Activated naive CD4-positive, alpha-beta T cell treated with anti-CD3 and anti-CD28 coated beads, Interleukin-2, amount 50 U/mL, for 16 hours (primary cell): Measurements from ENCODE around the gene SAA4.
"Not testable (repeated sequence)": the region's sequence is repeated elsewhere in the genome, so short reads cannot be mapped to it uniquely, and the experiment has no call there.

ENCODE experiments used
- DNase-seq: peaks from one replicate; pipeline ENCODE4 v3.0.0-alpha.2; 2020

SAA4 gene

GRCh38 chr11:18236664-18237356, at the start of gene SAA4:
TSS of gene SAA4 (minus strand) at chr11:18236802. CDS start at chr11:18235926, 876 bp downstream.
- no peak for DNase-seq

GRCh38 chr11:18285841-18286240, 49.2 kb upstream of the SAA4 start:
- no peak for DNase-seq

- no peak for DNase-seq
These were observed 46.0 kb upstream of the SAA4 start for GRCh38 chr11:18282626-18283025.

- no peak for DNase-seq
These were observed 43.9 kb upstream of the SAA4 start for GRCh38 chr11:18280438-18281045.

GRCh38 chr11:18277565-18278271, 41.1 kb upstream of the SAA4 start:
- no peak for DNase-seq

GRCh38 chr11:18271206-18271605, 34.6 kb upstream of the SAA4 start:
- no peak for DNase-seq

- no peak for DNase-seq
These were observed 33.5 kb upstream of the SAA4 start for GRCh38 chr11:18270102-18270501.

- not testable (repeated sequence) for DNase-seq
These were observed 32.6 kb upstream of the SAA4 start for GRCh38 chr11:18269252-18269651.

- DNase-seq, result not testable (repeated sequence)
These were observed 30.9 kb upstream of the SAA4 start for GRCh38 chr11:18267335-18268133.

GRCh38 chr11:18265949-18266348, 29.3 kb upstream of the SAA4 start, which contains the start of gene SAA1:
TSS of gene SAA1 (plus strand) at chr11:18266264. CDS start at chr11:18266888, 624 bp downstream.
- no peak for DNase-seq

- DNase-seq, result no peak
These were observed 28.3 kb upstream of the SAA4 start for GRCh38 chr11:18264677-18265555.

GRCh38 chr11:18264035-18264434, 27.4 kb upstream of the SAA4 start:
- no peak for DNase-seq

- not testable (repeated sequence) for DNase-seq
These were observed 26.2 kb upstream of the SAA4 start for GRCh38 chr11:18262681-18263350.

- DNase-seq, result no peak
These were observed 25.1 kb upstream of the SAA4 start for GRCh38 chr11:18261721-18262120.

- DNase-seq, result no peak
These were observed 22.7 kb upstream of the SAA4 start for GRCh38 chr11:18259259-18259658.

- DNase-seq, result no peak
These were observed 18.3 kb upstream of the SAA4 start for GRCh38 chr11:18254781-18255361.

- DNase-seq, result no peak
These were observed 17.3 kb upstream of the SAA4 start for GRCh38 chr11:18253778-18254338.

GRCh38 chr11:18253233-18253632, 16.6 kb upstream of the SAA4 start:
- no peak for DNase-seq

GRCh38 chr11:18248561-18248960, 12.0 kb upstream of the SAA4 start, which contains the start of gene SAA2:
TSS of gene SAA2 (minus strand) at chr11:18248668. CDS start at chr11:18248011, 657 bp downstream.
- no peak for DNase-seq

- DNase-seq, result not testable (repeated sequence)
These were observed 10.6 kb upstream of the SAA4 start for GRCh38 chr11:18247191-18247581.
